ENCODE data around the gene CDH12.
"Not testable (repeated sequence)": the region's sequence is repeated elsewhere in the genome, so short reads cannot be mapped to it uniquely, and the experiment has no call there.

CDH12 gene

DNA sequence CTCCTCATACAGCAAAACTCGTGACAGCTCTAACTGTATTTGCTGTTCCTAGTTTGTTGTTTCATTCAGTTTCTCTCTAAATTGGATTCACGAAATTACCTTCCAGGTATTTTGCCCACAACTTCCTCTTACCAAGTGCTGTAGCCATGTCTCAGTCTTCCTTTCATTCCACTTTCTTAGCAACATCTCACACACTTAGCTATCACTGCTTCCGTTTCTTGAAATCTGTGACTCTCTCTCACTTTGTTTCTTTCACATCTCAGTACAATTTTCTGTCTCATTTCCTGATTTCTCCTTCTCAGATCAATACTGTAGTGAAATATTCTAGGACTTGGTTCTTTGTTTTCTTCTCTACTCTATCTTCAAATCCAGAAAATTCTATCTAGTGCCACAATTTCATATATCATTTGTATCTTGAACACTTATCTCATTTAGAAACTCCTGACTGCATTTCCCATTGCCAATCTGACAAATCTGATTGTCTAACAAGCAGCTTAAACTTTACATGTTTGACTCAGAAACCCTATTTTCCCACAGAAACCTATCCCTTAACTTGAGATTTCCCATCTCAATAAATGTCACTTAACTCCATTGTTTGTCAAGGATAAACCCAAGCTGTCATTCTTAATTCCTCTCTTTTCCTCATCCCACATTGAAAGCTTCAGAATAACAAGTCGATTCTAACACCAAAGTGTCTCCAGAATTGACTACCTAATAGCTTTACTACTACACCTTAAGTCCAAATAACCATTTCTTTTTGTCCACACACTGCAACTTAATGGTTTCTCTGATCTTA, 303.1 kb downstream of the CDH12 start:
- DNase-seq = no peak

DNA sequence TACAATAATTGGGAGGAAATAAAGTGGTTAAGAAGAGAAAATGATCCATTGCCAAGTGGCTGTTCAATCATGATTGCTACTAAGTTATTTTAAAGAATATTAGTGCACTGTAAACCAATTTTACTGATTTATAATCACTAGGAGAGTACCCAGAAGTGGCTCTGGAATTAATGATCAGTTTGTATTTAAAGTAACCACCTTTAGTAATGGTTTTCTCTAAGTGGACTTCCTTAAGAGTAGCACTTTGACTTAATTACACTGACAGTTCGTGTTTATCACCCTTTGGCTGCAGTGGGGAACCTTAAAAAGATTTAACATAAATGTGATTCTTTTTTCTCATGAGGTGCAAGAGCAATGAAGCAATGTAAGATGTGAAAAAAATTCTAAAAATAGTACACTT, 310.8 kb downstream of the CDH12 start:
- no peak for DNase-seq

DNA sequence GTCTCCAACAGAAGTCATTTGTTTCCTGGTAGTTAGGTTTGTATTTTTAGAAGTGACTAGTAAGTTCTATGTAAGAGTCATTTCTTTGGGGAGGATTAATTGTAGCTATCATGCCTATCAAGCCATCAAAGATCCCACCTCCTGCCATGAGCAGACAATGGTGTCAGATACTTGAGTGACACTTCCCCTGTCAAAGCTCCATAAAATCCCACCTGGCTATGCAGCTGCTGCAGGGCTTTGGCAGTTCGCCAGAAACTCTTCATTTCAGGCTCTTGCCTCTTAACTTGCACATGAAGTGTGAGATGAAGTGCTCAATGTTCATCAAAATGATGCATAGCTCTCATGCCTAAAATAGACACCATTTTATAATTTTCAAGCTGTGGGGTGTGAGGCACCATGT, 312.1 kb downstream of the CDH12 start:
- no peak for DNase-seq

- no peak for DNase-seq
Observed at GRCh38 chr5:22539762-22540161, 313.4 kb downstream of the CDH12 start.

DNA sequence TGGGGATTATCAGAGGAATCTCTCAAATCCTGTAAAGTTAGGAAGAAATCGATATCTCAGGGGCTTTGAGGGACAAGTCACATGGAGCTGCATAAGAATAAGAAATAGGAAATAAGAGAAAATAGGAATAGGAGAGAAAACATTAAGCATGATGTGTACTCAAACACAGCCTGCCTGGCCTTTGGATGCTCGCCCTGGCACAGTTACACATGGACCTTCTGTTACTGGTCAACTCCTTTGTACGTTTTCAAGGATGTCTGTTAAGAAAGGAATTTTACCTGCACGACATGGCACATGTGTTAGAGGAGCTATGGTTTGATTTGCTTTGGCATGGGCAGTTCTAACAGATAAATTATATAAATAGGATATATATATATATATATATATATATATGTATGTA, 321.2 kb downstream of the CDH12 start:
- DNase-seq = no peak

- no peak for DNase-seq
Observed at GRCh38 chr5:22521521-22521920, 331.6 kb downstream of the CDH12 start.

DNA sequence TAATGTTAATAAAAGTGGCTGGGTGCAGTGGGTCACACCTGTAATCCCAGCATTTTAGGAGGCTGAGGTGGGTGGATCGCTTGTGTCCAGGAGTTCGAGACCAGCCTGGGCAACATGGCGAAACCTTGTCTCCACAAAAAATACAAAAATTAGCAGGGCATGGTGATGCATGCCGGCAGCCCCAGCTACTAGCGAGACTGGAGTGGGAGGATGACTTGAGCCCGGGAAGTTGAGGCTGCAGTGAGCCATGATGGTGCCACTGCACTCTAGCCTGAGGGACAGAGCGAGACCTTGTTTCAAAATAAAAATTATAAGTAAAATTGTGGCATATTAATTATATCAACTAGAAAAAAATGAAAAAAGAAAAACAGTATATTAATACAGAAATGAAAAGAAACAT, 336.6 kb downstream of the CDH12 start:
- not testable (repeated sequence) for DNase-seq

DNA sequence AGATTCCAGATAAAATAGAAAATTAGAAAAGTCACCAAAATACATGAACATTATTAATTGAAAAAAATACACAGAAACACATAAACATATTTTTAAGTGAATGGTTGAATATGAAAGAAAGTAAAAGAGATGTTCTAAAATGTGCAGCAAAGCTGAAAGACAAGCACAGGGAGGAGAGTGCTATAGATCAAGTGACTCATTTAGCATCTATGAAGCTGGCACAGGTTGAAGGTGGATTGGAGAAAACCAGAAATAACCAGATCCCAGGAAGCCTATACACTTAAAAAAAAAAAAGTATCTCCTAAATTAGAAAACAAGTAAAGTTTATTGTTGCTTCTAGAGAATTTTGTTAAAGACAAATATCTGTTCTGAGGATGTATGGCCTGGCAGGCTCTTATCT, 338.9 kb downstream of the CDH12 start:
- DNase-seq = no peak

DNA sequence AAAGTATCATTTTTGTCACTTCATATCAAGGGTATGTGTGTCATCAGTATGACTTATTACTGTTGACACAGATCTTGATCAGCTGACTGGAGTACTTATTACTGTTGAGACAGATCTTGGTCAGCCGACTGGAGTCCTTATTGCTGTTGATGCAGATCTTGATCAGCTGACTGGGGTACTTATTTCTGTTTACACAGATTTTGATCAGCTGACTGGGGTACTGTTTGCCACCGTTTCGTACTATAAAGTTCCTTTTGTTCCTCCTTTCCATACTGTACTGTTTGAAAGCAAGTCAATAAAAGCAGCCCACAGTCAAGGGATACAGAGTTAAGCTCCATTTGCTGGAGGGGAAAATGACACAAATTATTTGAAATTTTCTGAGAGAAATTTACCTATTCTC, 347.3 kb downstream of the CDH12 start:
- no peak for DNase-seq

DNA sequence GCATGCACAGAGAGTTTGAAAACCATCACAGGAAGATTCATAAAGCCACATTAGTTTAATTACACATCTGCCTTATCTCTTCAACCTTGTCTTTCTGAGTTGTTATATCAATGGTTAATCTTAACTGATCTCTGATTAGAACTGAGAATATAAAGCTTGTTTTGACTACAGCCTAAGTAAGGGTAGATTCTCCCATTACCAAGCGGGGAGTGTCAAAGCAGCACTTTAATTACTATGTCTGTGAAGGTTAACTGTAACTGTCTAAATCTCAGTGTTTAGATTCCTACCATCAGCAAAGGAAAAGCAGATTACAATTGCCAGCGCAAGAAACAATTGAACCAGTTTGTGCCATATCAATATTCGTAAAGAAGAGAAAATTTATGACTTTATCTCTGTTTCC, 348.7 kb downstream of the CDH12 start:
- DNase-seq = no peak

DNA sequence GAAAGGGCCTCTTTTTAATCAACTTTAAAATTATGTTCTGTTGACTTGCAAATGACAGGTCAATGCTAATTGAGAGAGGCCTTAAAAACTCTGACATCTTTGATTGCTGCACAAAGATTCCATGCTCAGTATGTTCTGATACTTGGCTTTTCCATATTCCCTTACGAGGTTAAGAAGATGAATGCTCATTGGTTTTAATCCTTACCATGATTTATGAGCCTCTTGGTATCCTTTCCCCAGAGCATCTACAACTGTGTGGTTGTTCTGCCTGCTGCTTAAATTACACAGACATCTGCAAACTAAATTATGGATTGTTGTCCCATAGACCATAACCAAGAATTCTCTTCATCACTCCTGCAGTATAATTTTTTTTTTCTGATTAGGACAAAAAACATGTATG, 352.6 kb downstream of the CDH12 start:
- no peak for DNase-seq

DNA sequence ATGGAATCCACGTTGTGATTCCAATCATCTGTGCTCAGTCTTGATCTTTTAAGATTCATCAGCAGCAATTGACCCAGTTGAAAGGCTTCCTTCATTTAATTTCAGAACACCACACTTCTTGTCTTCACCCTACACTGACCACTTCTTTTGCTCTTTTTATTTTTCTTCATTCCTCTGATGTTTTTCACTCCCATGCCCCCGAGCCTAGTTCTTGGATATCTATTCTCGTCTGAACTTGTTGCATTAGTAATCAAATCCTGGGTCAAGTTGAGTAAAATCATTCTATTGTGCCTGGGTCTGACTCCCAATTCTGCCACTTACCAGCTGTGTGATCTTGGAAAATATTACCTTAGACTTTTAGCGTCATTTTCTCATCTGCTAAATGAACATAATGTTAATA, 356.5 kb downstream of the CDH12 start:
- no peak for DNase-seq

DNA sequence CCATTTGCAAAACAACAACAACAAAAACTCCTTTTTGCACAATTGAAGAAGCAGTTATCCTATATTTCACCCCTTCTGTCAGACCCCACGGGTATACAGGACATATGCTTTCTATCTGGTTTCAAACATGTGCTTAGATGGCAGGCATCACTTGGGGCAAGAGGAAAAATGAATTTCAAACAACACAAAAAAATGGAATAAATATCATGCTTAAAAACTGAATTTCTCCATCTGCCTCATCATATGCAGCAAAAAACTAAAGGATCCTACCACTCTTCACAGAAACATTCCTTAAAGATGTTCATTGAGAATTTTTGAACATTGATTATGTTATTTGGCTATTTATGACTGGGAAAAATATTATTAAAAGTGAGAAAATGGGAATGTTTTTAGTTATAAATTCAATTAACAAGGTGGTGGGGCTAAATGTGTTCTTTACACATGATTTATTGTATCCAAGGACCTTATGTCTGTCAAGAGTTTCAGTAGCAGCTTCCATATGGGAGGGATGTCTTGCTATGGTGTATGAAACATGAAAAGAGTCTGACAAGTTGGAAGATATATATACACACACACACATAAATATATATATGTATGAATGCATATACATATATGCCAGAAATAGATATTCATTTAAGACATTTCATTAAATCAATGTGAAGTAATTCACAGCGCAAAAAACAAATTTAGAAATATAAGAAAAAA, 358.0 kb downstream of the CDH12 start:
- no peak for DNase-seq

DNA sequence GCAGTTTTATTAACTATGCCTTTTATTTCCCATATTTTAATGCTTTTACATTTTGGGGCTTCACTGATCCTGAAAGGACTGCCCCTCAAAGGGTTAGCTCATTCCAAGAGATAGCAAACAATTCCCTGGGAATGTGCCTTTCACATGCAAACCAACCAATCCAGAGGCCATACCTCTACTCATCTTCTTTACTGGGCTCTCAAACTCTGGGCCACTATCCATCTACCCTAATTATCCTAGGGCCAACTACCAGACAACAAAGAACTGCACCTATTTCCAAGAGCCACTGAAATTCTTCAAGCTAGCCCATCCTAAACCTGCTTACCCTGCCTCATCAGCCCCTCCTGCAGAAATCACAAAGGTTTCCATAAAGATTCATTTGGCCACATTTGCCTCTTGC, 364.7 kb downstream of the CDH12 start:
- DNase-seq = no peak

DNA sequence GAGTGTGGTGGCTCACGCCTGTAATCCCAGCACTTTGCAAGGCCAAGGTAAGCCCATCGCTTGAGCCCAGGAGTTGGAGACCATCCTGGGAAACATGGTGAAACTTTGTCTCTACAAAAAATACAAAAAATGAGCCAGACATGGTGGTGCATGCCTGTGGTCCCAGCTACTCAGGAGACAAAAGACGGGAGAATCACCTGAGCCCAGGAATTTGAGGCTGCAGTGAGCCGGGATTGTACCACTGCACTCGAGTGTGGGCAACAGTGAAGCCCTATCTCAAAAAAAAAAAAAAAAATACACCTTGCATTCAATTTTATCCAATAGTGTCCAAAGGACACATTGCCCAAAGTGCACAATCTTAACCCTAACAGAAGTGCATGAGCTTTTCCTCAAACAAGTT, 372.8 kb downstream of the CDH12 start:
- DNase-seq = no peak

- no peak for DNase-seq
Observed at GRCh38 chr5:22473886-22474285, 379.3 kb downstream of the CDH12 start.

DNA sequence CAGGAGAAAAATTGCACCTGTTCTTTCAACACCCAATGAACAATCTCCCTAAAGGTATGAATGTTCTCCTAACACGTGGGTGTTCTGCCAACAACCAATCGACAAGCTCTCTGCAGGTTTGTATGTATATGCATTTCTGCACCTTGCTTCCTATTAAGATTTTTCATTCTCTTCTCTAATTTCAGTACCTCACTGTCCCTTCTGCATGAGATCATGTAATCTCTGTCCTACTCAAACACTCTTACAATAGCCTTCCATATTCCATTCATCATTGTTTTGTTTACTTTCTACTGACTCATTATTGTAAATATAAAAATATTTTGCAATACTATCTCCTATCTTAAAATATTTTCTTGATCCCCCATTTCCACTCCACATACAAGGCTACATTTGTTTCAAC, 382.0 kb downstream of the CDH12 start:
- no peak for DNase-seq

- DNase-seq = no peak
Observed at GRCh38 chr5:22470408-22470807, 382.7 kb downstream of the CDH12 start.

DNA sequence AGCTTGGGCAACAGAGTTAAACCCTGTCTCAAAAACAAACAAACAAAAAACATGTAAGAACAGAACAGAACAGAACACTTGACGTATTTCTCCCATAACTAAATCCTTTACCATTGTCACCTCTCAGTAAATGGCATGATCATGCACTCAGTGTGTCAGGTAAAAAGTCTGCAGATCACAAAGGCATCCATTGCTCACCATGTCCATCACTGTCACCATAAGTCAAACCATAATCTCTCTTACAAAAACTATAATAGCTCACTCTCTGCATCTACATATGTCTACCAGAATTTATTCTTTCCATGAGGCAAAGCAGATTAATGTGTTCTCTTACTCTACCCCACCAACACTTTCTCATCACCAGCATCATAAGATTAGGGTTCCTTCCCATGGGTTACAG, 387.5 kb downstream of the CDH12 start:
- DNase-seq = no peak

- DNase-seq = no peak
Observed at GRCh38 chr5:22465177-22465576, 388.0 kb downstream of the CDH12 start.

- DNase-seq = no peak
Observed at GRCh38 chr5:22460189-22460588, 393.0 kb downstream of the CDH12 start.

DNA sequence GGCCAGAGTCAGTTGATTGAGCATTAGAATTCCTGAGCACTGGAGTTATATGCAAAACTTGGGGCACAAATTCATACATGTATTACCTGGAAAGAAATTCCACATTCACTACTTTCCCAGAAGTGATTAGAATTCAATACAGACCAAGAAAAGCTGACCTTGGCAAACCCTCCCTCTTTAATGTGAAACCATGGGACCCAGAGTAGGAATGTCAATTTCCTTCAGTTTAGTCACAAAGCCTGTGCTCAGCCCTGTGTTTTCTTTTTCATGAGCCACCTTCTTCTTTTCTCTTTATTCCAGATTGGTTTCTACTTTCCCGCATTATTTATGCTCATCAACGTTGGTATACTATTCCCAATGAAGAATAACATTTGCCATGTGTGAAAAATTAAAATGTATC, 420.2 kb downstream of the CDH12 start:
- DNase-seq = no peak

DNA sequence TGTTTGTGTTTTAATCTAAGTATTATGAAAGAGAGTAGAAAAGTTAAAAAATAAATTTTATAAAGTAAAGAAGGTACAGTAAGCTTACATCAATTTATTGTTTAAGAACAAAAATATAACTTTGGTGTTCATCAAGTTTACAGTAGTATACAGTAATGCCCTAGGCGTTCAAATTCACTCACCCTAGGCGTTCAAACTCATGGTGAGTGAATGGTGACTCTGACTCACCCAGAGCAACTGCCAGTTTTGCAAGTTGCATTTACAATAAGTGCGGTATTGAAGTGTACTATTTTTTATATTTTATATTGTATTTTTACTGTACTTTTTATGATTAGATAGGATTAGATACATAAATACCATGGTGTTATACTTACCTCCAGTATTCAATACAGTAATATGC, 421.3 kb downstream of the CDH12 start:
- DNase-seq = no peak

DNA sequence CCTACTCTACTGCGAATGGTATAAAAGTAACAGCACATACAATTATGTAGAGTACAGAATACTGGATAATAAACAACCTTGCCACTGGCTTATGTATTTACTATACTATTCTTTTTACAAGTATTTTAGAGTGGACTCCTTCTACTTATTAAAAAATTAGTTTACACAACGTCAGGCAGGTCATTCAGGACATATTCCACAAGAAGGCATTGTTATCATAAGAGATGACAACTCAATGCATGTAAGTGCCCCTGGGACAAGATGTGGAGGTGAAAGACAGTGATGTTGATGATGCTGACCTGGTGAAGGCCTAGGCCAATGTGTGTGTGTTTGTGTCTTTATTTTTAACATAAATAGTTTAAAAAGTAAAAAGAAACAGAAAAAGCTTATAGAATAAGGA, 421.7 kb downstream of the CDH12 start:
- DNase-seq = no peak
